NK-92 treated with Interleukin-12 subunit alpha and Interleukin-12 subunit beta, amount 100 ng/mL, for 24 hours (cell line): ENCODE measurements around the gene PDZRN4.

Experiments used
- DNase-seq: peaks from one replicate; lab custom pipeline; 2025; lab: John Stamatoyannopoulos, UW

The PDZRN4 gene

GRCh38 chr12:41459111-41459905 lies 271.2 kb downstream of the PDZRN4 start:
- DNase-seq, result no peak

- DNase-seq, result no peak
These were observed 271.7 kb downstream of the PDZRN4 start for GRCh38 chr12:41459906-41460214.

DNA sequence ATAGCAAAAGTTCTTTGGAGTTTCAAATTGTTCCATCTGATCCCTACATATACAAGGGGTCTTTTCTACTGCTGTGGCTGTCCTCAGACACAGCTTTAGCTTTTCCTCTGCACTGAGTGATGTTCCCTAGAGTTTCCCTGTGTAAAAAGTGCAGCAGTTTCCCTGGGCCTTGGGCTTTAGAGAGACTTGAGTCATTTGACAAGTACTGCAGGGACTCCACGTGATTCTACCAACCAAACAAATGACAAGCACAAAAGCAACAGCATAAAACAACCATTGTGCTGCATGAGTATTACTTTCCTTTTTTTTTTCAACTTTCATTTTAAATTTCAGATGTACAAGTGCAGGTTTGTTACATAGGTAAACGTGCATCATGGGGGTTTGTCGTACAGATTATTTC lies 272.8 kb downstream of the PDZRN4 start:
- DNase-seq, result no peak

DNA sequence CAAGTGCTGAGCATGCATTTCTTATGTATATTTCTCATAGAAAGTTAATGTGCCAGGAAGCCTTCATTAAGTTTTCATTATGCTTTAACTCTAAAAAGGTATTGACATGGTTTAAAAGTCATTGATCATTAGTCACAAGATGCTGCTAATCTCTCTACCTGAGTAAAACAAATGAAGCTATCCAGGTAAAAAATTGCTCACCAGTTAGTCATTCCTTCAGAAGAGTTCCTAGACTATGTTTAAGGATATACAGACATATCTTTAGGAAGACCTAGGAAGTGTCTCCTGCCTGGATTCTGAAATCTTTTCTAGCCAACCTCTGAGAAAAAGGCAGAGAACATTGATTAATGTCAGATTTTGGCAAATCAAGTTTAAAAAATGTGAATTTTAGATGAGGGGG lies 274.2 kb downstream of the PDZRN4 start:
- DNase-seq, result no peak

DNA sequence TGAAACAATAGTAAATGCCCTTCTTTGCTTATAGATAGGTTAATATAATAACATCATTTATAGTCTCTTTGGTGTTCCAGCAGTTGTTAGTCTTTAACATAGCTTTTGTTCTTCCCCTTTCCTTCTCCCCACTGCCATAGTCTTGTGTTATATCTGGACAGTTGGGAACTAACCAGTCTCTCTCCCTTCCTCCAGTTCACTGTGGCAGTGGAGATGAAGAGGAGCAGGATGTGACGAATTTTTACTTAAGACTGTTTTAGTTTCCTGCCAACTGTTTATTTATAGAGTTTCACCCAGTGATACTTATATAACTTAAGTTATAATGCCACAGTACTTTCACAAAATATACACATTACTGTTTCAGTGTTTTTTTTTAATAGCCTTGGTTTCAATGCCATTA lies 277.4 kb downstream of the PDZRN4 start:
- DNase-seq, result no peak

- no peak for DNase-seq
These were observed 278.2 kb downstream of the PDZRN4 start for GRCh38 chr12:41466300-41466699.

GRCh38 chr12:41466802-41467201 lies 278.7 kb downstream of the PDZRN4 start:
- DNase-seq, result no peak

- no peak for DNase-seq
These were observed 279.6 kb downstream of the PDZRN4 start for GRCh38 chr12:41467591-41468325.

GRCh38 chr12:41468341-41468740 lies 280.2 kb downstream of the PDZRN4 start:
- DNase-seq, result no peak

DNA sequence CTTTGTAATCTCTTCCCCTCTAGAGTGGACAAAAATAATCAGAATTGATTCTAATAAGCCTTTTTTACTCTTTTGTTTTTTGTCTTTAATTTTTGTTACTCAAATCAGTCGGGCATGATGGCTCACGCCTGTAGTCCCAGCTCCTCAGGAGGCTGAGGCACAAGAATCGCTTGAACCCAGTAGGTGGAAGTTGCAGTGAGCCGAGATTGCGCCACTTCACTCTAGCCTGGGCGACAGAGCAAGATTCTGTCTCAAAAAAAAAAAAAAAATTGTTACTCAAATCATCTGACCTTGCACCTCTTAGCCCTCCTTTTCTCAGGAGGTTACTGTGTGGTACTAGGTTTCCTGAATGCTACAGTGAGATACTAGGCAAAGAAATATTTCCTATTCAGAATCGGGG lies 280.6 kb downstream of the PDZRN4 start:
- DNase-seq, result no peak

GRCh38 chr12:41473441-41473840 lies 285.3 kb downstream of the PDZRN4 start:
- no peak for DNase-seq

DNA sequence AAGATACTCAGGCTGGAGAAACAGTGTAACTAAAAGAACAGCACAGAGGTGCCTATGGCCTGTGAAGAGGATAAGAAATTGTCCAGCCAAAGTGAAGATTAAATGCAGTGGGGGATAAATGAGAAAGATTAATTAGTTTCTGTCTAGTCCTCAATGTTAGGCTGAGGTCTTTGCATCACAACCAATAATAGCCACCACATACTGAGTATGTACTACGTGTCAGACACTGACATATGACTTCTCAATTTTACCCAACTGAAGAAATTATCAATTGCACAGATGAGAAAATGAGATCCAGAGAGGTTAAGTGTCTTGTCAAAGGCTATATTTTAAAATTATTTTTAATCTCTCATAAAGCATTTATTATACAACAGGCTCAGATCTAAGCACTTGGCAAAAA lies 285.9 kb downstream of the PDZRN4 start:
- no peak for DNase-seq

DNA sequence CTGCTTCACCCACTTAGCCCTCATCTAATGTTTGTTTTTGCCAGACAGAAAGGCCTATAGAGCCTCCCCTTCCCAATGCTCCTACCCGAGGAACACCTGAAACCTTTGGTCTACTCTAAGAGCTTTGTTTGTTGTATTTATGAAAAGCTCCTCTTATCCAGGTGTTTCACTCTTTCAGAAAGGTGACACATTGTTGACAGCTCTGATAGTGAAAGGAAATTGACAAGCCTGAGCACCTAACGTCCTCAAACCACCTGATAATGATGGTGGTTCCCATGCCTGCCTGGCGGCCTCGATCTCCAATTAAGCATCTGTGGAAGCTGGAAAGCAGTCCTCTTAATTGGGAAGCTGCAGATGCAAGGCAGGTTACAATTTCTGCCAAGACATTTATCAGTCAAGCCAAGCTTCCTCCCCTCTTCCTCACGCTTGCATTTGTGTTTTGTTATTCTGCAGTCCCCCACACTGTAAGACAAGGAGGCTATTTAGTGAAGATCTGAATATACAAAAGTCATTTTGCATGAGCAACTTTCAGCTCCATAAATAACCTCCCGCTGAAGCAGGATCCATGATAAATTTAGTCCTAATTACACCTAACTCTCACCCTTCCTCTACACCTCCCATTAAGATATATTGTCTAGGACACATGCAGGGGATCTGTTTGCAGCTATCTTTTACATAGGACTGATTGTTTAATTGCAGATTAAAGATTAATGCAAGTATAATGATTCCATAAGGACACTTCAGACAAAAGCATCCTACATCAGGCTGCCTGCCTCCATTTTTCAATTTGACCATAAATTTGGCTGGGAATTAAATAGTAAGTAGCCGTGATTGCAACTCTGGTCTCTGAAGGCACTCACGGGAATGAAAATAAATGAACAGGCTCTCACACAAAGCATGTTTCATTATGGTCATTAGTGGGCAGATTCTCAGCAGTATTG lies 288.6 kb downstream of the PDZRN4 start:
- no peak for DNase-seq

GRCh38 chr12:41479426-41479825 lies 291.3 kb downstream of the PDZRN4 start:
- DNase-seq, result no peak

GRCh38 chr12:41485203-41485602 lies 297.1 kb downstream of the PDZRN4 start:
- no peak for DNase-seq

GRCh38 chr12:41486718-41487117 lies 298.6 kb downstream of the PDZRN4 start:
- DNase-seq, result no peak

- no peak for DNase-seq
These were observed 307.9 kb downstream of the PDZRN4 start for GRCh38 chr12:41496009-41496408.

- no peak for DNase-seq
These were observed 309.3 kb downstream of the PDZRN4 start for GRCh38 chr12:41497409-41497808.

GRCh38 chr12:41504976-41505375 lies 316.9 kb downstream of the PDZRN4 start:
- DNase-seq, result no peak

- DNase-seq, result no peak
These were observed 319.2 kb downstream of the PDZRN4 start for GRCh38 chr12:41507286-41507685.

DNA sequence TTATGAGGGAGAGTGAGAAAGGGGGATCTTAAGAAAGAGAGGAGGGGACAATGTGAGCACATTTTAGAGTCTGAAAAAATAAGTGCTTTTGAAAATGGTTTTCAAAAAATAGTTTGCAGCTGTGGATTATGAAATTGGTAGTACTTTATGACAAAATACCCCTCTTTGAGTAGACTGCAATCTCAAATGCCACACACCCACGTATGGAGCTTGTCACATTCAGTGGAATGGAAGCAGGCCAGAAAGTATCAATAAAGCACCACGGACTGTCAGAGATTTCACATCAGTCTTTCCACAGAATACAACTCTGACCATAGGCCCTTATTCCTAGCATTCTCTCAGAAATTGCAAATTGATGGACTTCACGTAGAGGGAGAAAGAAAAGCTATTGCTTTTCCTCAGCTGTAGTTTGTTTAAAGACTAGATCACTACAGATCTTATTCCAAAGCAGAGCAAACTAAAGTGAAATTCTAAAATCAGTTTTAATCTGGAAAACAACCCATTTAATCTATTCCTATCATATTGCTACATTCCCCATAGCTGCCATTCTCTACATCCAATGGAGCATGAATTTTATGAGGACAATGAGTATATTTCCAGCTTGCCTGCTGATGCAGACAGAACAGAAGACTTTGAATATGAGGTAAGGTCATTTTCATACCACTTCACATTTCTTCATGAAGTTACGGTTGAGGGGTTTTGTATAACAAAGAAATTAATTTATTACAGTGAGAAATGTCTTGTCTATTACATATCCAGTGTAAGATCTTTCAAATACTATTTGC lies 321.3 kb downstream of the PDZRN4 start:
- no peak for DNase-seq

DNA sequence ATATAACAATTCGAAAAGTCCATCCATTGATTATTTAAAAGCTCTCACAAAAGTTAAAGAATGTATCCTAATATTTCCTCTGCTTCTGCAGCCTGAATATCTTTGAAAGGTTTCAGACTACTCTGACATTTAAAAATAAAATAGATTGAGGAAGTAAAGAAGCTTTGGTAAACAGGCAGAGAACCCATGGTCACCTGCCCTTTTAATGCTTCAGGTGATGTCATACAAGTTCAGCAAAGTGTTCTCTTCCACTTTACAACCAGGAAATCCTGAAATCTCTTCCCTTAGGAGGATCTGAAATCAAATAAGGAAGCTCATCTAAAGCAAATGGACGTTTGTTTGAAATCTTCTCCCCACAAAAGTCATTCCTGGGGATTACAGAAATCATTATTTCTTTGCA lies 322.4 kb downstream of the PDZRN4 start:
- no peak for DNase-seq
